GM19023 (cell line): Measurements from ENCODE around the gene CHRD.

ENCODE experiments used
- ATAC-seq: cut with Tn5 transposase; IDR thresholded peaks from one replicate; pipeline ENCODE4 v1.9.1; 2021; ENCODE audit warnings: mild to moderate bottlenecking, moderate library complexity; ENCODE audit not compliant: unreplicated experiment

The CHRD gene

GRCh38 chr3:184380627-184381260 is 890 bp downstream of the CHRD start:
- no peak for ATAC-seq

- ATAC-seq, result no peak
These were observed 1.7 kb downstream of the CHRD start for GRCh38 chr3:184381261-184382224.

GRCh38 chr3:184382326-184383032 is 2.6 kb downstream of the CHRD start:
- no peak for ATAC-seq

GRCh38 chr3:184383033-184383740 is 3.3 kb downstream of the CHRD start:
- no peak for ATAC-seq

- no peak for ATAC-seq
These were observed 4.5 kb downstream of the CHRD start for GRCh38 chr3:184384342-184384741.

GRCh38 chr3:184384856-184385422 is 5.1 kb downstream of the CHRD start:
- no peak for ATAC-seq

- ATAC-seq, result no peak
These were observed 6.4 kb downstream of the CHRD start for GRCh38 chr3:184386047-184386806.

GRCh38 chr3:184387174-184387714 is 7.4 kb downstream of the CHRD start:
- no peak for ATAC-seq

GRCh38 chr3:184388164-184388935 is 8.5 kb downstream of the CHRD start:
- no peak for ATAC-seq

GRCh38 chr3:184388936-184389230 is 9.0 kb downstream of the CHRD start:
- ATAC-seq, result no peak

GRCh38 chr3:184389384-184389783 is 9.5 kb downstream of the CHRD start:
- no peak for ATAC-seq

- no peak for ATAC-seq
These were observed 10.2 kb downstream of the CHRD start for GRCh38 chr3:184389935-184390528.

- ATAC-seq, result no peak
These were observed 11.4 kb downstream of the CHRD start for GRCh38 chr3:184391266-184391665.

GRCh38 chr3:184395320-184395660 is 15.4 kb downstream of the CHRD start:
- ATAC-seq, result no peak

GRCh38 chr3:184399410-184399809 is 19.6 kb downstream of the CHRD start:
- no peak for ATAC-seq

- no peak for ATAC-seq
These were observed 25.5 kb downstream of the CHRD start for GRCh38 chr3:184405075-184406030.

- ATAC-seq, result no peak
These were observed 29.6 kb downstream of the CHRD start for GRCh38 chr3:184409331-184409926.
